ENCODE measurements around the gene SLC39A8. TPM values are rescaled to one million over a fixed set of nuclear protein-coding genes. Genes with fewer than 3 reads are reported as not detected.
"Not testable (repeated sequence)": the region's sequence is repeated elsewhere in the genome, so short reads cannot be mapped to it uniquely, and the experiment has no call there.

Gene SLC39A8
- total and polyA plus RNA-seq, 4 donors, result 179 to 314 (median 235) TPM

DNA sequence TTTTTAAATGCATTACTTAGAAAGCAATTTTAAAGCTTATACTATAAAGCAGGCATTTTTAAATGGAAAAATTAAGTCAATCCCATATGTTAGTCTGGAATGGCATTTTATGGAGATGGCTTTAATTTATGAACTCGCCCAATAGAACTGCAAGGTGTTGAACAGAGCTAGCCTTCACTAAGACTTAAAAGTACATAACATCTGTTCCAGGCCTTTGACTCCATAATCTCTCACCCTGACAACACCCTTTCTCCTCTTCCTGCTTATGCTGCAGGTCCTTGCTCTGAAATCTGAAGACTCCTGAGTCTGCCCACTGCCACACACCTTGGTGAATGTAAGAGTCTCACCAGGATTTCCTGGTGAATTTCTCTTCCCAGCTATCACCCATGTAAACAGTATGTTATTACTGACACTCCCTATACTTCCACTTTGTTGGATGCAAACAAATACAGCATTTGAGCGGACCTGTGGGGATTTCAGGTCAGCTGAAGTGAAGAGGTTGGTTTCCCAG lies 17.7 kb upstream of the SLC39A8 start:
- TF ChIP-seq, protein P1, sequence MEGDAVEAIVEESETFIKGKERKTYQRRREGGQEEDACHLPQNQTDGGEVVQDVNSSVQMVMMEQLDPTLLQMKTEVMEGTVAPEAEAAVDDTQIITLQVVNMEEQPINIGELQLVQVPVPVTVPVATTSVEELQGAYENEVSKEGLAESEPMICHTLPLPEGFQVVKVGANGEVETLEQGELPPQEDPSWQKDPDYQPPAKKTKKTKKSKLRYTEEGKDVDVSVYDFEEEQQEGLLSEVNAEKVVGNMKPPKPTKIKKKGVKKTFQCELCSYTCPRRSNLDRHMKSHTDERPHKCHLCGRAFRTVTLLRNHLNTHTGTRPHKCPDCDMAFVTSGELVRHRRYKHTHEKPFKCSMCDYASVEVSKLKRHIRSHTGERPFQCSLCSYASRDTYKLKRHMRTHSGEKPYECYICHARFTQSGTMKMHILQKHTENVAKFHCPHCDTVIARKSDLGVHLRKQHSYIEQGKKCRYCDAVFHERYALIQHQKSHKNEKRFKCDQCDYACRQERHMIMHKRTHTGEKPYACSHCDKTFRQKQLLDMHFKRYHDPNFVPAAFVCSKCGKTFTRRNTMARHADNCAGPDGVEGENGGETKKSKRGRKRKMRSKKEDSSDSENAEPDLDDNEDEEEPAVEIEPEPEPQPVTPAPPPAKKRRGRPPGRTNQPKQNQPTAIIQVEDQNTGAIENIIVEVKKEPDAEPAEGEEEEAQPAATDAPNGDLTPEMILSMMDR (IDR thresholded peaks at IDR 0.05; ENCODE audit: control extremely low read depth, extremely low read depth), result no peak
- ATAC-seq (ENCODE audit: insufficient read depth, low FRiP score), result no peak

GRCh38 chr4:102358128-102358527 lies 12.8 kb upstream of the SLC39A8 start:
- no peak for ATAC-seq (ENCODE audit: insufficient read depth, low FRiP score)
- WGBS, 2 donors, result 90 to 92% methylated on average over 3 of the region's 3 CpGs
- Histone ChIP-seq H3K4me1 (ENCODE audit: control insufficient read depth in 5 of 5, insufficient read depth in 5 of 5, low read length in 5 of 5) (no peaks in the 10 kb centered on the region), H3K27me3 (ENCODE audit: control insufficient read depth in 3 of 3, insufficient read depth in 3 of 3, low read length in 2 of 3) (peaks cover 0 to 3% (median 0%) of the 10 kb centered on the region in 3 donors), H3K4me3 (no peak overlapping the region), H3K9ac (ENCODE audit: insufficient read depth in 1 of 2, low read length in 2 of 2) (no peak overlapping the region), H3K36me3 (ENCODE audit: control insufficient read depth in 4 of 4, insufficient read depth in 4 of 4, low read length in 4 of 4) (no peaks in the 10 kb centered on the region), H3K27ac (ENCODE audit: low read depth in 1 of 2, low read length in 1 of 2) (no peak overlapping the region), H3K9me3 (ENCODE audit: control insufficient read depth in 4 of 4, insufficient read depth in 3 of 4, low read length in 3 of 4) (no peaks in the 10 kb centered on the region)
- TF ChIP-seq, protein P1 (IDR thresholded peaks at IDR 0.05; ENCODE audit: control extremely low read depth, extremely low read depth), result no peak
- DNase-seq, result no peak

More for the DNA sequence above, 17.7 kb upstream of the SLC39A8 start:
- H3K27me3 ChIP-seq (ENCODE audit: control insufficient read depth in 3 of 3, insufficient read depth in 3 of 3, low read length in 2 of 3), result no peaks in the 10 kb centered on the region
- H3K36me3 ChIP-seq (ENCODE audit: control insufficient read depth in 4 of 4, insufficient read depth in 4 of 4, low read length in 4 of 4), result no peaks in the 10 kb centered on the region
- H3K9me3 ChIP-seq (ENCODE audit: control insufficient read depth in 4 of 4, insufficient read depth in 3 of 4, low read length in 3 of 4), result peaks cover 0 to 6% (median 0%) of the 10 kb centered on the region in 4 donors
- H3K4me1 ChIP-seq (ENCODE audit: control insufficient read depth in 5 of 5, insufficient read depth in 5 of 5, low read length in 5 of 5), result no peaks in the 10 kb centered on the region
- DNase-seq, result no peak
- H3K27ac ChIP-seq (ENCODE audit: low read depth in 1 of 2, low read length in 1 of 2), result no peak overlapping the region
- no peak overlapping the region for H3K9ac ChIP-seq (ENCODE audit: insufficient read depth in 1 of 2, low read length in 2 of 2)
- H3K4me3 ChIP-seq, result no peak overlapping the region
- WGBS, 2 donors, result 89 to 90% methylated on average over 2 of the region's 2 CpGs

DNA sequence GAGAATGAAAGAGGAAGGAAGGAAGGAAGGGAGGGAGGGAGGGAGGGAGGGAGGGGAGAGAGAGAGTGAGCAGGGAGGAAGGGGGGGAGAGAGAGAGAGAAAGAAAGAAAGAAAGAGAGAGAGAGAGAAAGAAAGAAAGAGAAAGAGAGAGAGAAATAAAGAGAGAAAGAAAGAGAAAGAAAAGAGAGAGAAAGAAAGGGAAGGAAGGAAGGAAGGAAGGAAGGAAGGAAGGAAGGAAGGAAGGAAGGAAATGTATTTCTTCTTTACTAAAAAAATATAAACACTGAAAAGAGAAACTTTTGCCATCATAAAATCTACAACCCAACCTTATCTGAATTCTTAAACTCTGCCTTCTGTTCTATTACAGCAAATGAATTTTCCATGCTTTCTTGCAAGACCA lies 12.4 kb upstream of the SLC39A8 start:
- DNase-seq; H3K27me3 ChIP-seq (ENCODE audit: control insufficient read depth in 3 of 3, insufficient read depth in 3 of 3, low read length in 2 of 3); H3K36me3 ChIP-seq (ENCODE audit: control insufficient read depth in 4 of 4, insufficient read depth in 4 of 4, low read length in 4 of 4); H3K9me3 ChIP-seq (ENCODE audit: control insufficient read depth in 4 of 4, insufficient read depth in 3 of 4, low read length in 3 of 4); H3K4me3 ChIP-seq; H3K4me1 ChIP-seq (ENCODE audit: control insufficient read depth in 5 of 5, insufficient read depth in 5 of 5, low read length in 5 of 5); H3K27ac ChIP-seq (ENCODE audit: low read depth in 1 of 2, low read length in 1 of 2); ATAC-seq (ENCODE audit: insufficient read depth, low FRiP score); H3K9ac ChIP-seq (ENCODE audit: insufficient read depth in 1 of 2, low read length in 2 of 2): not testable (repeated sequence)

- TF ChIP-seq, protein P1 (IDR thresholded peaks at IDR 0.05; ENCODE audit: control extremely low read depth, extremely low read depth), result no peak
- Histone ChIP-seq H3K27ac (ENCODE audit: low read depth in 1 of 2, low read length in 1 of 2) (no peak overlapping the region), H3K9me3 (ENCODE audit: control insufficient read depth in 4 of 4, insufficient read depth in 3 of 4, low read length in 3 of 4) (no peaks in the 10 kb centered on the region), H3K4me1 (ENCODE audit: control insufficient read depth in 5 of 5, insufficient read depth in 5 of 5, low read length in 5 of 5) (no peaks in the 10 kb centered on the region), H3K4me3 (no peak overlapping the region), H3K36me3 (ENCODE audit: control insufficient read depth in 4 of 4, insufficient read depth in 4 of 4, low read length in 4 of 4) (no peaks in the 10 kb centered on the region), H3K27me3 (ENCODE audit: control insufficient read depth in 3 of 3, insufficient read depth in 3 of 3, low read length in 2 of 3) (peaks cover 0 to 3% (median 0%) of the 10 kb centered on the region in 3 donors), H3K9ac (ENCODE audit: insufficient read depth in 1 of 2, low read length in 2 of 2) (no peak overlapping the region)
- 94 to 96% methylated on average over 3 of the region's 3 CpGs for WGBS, 2 donors
- ATAC-seq (ENCODE audit: insufficient read depth, low FRiP score), result no peak
- DNase-seq, result no peak
Measured at GRCh38 chr4:102356562-102357202, 11.4 kb upstream of the SLC39A8 start.
